T-helper 22 cell (primary cell): ENCODE data around the gene C21orf58.
"Not testable (repeated sequence)": the region's sequence is repeated elsewhere in the genome, so short reads cannot be mapped to it uniquely, and the experiment has no call there.

Experiments
- DNase-seq: peaks from one replicate; pipeline ENCODE4 v3.0.0-alpha.2; 2020; ENCODE audit warnings: low read depth

The C21orf58 gene

DNA sequence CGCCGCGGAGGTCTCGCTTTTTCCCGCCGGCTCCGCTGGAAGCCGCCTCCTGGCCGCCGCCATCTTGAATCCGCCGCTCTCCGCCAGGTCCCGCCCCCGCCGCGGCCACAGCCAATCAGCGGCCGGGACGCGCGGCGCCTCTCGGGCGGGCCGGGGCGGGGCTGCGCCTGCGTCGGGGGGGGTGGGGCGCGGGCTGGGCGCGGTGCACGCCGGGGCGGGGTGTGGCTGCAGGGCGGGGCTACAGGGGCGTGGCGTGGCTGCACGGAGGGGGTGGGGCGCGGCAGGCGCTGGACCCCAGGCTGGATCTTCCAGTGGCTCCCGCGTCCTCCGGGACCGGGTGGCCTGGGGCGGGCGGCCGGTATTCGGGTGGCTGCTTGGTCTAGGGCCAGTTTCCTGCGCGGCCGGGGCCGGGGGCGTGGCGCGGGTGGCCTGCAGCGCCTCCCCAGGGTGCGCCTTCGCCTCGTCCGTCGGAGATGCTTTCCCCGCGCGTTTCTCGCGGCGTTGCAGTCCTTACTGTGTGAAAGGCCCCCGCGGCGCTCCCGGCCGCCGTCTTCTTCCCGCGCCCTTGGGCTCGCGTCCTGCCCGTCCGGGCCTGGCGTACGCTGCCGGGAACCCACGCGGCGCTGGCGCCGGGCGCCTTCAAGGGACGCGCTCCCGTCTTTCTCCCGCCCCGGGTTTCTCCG is 861 bp upstream of the C21orf58 start:
- DNase-seq: peak; percentile 73

DNA sequence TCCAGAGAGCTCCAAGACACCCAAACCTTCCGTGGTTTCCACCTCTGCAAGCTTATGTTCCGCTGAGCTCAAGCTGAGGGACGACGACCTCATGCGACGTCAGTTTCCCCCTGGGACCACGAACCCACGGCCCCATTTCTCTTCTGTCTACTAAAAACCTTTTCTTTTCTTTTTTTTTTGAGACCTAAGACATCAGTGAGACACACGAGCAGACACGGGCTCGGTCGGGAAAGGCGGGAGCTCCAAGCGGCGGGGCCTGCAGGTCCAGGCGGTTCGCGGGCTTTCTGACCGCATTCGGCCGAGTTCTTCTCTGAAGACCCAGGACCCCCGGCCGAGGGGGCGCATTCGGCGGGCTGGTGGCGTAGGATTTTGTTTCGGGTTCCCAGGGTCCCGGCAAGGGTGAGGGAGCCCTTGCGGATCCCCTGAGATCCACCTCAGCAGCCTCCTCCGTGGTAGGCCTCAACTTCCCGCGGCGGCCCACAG is 402 bp downstream of the C21orf58 start:
- DNase-seq: no peak

GRCh38 chr21:46322351-46323226 is 1.1 kb downstream of the C21orf58 start:
- DNase-seq: no peak

- no peak for DNase-seq
Measured at GRCh38 chr21:46320331-46320801, 3.3 kb downstream of the C21orf58 start.

DNA sequence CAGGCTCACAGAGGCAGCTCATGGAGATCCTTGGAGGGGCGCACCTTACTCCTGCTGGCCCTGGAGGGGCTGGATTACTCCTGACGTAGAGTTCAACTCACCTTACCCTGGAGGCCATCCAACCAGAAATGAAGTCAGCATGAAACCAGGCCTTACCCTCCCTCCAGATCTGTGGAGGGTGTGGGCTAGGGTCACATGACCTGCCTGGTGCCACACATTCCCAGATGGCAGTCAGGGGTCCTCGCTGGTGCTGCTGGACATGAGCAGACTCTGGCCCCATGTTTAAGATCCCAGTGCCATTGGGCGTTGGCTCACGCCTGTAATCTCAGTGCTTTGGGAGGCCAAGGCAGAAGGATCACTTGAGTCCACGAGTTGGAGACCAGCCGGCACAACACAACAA is 4.5 kb downstream of the C21orf58 start:
- DNase-seq: no peak

DNA sequence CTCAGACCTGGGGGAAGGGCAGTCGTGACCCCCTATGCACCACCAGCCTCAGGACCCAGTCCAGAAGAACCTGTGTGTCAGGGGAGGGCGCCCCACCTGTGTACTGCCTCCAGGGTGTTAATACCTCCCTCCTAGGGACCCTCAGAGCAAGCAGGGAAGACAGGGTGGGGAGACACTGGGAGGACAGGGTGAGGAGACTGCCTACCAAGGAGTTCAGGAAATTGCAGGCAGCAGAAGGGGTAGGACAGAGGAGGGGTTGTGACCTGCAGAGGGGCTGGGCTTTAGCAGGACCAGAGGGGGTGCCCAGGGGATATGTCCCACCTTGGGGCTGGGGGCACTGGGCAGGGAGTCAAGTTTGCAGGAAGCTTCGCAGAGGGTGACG is 5.2 kb downstream of the C21orf58 start:
- DNase-seq: no peak

DNA sequence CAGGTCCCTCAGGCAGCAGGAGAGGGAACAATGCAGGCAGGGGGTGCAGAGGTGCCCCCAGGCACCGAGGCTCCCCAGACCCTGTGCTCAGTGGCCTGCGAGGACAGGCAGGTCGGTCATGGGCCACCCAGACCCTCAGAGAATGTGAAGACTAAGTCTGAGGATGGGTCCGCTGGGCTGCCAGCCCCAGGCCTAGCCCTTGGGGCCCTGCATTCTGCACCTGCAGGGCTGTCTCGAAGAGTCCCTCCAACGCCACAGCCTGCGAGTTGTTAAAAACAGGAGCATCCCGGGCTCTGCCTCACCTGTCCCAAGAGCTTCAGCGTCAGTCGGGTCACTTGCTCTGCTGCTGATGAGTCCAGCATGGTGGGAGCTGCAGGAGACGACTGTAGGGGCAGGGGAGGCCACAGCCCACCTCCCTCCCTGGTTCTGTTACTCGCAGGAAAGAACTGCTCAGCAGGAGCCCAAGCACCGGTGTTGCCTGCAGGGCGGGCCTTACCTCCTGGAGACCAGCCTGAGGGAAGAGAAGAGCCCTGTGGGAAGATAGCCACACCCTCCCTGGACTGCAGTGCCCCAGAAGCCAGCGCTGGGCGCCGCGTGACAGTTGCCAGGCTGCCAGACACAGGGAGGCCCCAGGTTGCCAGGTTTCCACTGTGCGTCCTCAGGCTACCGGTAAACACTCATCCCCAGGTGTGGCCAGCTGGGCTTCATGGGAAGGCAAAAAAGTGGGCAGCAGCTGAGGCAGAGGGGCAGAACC is 5.8 kb downstream of the C21orf58 start:
- no peak for DNase-seq

GRCh38 chr21:46316708-46317324 is 6.9 kb downstream of the C21orf58 start:
- no peak for DNase-seq

DNA sequence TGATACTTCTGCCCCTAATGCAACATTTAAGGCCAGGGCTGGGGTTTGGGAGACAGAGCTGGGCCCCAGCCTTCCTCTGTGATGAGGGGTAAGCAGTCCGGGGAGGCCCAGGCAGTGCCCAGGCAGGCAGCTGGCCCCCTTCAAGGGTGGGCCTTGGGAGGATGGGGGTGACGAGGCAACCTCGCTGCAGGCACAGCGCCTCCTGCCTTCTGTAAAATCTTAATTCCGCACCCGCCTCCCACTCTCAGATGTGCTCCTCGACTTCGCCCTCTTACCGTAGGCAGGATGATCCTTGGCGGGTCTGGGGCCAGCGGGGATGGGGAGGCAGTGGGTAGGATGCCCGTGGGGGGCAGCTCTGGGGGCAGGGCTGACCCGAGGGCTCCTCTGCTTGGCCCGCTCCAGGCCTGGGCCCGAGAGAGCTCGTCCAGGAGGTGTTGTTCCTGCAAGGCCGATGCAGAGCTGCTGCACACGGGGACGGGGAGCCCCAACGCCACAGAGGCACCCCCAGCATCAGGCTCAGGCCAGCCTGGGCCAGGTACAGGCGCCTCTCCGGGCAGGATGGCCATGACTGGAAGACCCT is 9.1 kb downstream of the C21orf58 start:
- no peak for DNase-seq

- DNase-seq: no peak
Measured at GRCh38 chr21:46312949-46313348, 10.7 kb downstream of the C21orf58 start.

DNA sequence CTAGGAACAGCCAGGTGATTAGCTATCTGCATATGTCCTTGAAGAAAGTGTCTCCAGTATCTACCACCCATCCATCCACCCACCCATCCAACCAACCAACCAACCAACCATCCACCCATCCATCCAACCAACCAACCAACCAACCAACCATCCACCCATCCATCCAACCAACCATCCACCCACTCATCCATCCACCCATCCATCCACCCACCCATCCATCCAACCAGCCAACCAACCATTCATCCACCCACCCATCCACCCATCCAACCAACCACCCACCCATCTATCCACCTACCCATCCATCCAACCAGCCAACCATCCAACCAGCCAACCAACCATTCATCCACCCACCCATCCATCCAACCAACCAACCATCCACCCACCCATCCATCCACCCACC is 12.1 kb downstream of the C21orf58 start:
- DNase-seq: no peak

DNA sequence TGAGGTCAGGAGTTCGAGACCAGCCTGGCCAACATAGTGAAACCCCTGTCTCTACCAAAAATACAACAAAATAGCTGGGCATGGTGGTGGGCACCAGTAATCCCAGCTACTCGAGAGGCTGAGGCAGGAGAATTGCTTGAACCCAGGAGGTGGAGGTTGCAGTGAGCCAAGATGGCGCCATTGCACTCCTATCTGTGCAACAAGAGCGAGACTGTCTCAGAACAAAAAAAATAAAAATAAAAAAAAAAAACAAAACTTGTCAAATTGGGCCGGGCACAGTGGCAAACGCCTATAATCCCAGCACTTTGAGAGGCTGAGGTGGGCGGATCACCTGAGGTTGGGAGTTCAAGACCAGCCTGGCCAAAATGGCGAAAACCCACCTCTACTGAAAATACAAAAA is 13.4 kb downstream of the C21orf58 start:
- DNase-seq: not testable (repeated sequence)

DNA sequence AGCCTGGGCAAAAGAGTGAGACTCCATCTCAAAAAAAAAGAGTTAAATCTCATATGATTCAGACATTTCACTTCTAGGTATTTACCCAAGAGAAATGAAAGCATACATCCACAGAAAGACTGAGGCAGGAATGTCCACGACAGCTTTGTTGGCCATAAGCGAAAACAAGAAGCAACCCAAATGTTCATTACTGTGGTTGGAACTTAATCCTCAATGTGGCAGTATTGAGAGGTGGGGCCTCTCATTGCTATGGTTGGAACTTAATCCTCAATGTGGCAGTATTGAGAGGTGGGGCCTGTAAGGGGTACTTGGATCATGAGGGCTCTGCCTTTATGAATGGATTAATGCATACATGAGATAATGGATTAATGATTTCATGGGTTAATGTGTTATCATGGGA is 15.2 kb downstream of the C21orf58 start:
- DNase-seq: no peak

GRCh38 chr21:46307625-46308024 is 16.0 kb downstream of the C21orf58 start:
- no peak for DNase-seq

GRCh38 chr21:46304955-46305354 is 18.7 kb downstream of the C21orf58 start:
- no peak for DNase-seq

DNA sequence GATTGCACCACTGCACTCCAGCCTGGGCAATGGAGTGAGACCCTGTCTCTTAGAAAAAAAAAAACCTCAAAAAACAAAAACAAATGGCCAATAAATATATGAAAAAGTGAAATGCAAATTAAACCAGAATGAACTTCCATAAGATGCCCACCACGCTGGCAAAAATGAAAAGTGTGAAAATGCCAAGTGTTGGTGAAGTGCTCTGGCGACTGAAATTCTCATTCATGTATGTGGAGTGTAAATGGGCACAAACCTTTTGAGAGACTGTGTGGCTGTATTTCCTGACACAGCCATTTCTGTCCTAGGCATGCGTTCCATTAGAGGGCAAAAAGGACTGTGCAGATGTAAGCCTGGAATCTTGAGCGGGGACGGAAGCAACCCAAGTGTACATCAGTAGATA is 19.2 kb downstream of the C21orf58 start:
- no peak for DNase-seq

- DNase-seq: no peak
Measured at GRCh38 chr21:46301759-46302158, 21.9 kb downstream of the C21orf58 start.

DNA sequence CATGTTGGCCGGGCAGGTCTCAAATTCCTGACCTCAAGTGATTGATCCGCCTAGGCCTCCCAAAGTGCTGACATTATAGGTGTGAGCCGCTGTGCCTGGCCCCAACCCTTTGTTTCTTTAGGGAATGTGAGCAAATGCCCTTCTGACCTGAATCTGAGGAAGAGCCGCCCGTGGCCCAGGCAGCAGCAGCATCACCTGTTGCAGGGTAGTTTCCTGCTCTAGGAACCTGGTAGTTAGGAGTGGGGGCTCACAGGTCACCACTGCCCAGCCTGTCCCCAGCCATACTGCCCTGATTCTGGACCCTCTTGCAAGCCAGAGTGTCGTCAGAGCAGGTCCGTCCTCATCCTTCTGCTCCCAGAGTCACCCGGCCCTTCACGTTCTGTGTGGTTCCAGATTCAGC is 24.5 kb downstream of the C21orf58 start:
- DNase-seq: no peak

DNA sequence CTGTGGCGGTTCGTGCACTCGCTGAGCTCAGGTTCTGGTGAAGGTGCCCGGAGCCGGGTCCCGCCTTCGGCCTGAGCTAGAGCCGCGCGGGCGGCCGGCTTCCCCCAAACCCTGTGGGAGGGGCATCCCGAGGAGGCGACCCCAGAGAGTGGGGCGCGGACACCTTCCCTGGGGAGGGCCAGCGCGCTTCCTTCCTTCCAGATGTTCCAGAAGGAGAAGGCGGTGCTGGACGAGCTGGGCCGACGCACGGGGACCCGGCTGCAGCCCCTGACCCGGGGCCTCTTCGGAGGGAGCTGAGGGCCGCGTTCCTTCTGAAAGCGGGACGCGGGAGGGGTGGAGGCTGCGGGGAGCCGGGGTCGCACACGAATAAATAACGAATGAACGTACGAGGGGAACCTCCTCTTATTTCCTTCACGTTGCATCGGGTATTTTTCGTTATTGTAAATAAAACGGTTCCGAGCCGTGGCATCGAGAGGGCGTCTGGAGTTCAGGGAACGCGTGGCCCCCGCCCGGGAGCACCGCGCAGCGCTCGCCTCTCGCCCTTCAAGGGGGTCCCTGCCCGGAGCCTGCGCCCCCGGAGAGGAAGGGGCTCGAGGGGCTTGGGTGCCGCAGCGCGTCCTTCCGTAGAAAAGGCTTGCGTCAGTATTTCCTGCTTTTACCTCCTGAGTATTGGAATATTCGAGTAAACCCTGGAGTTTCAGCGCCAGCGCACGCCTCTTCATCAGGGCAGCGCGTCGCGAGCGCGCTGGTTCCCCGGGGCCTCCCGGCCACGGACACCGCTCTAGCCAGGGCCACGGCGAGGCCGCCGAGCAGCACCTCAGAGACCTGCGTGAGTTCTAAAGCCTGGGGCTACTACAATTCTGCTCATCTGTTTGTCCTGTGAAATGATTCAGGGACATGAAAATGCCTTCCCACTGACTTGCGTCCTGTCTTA is 26.1 kb downstream of the C21orf58 start:
- DNase-seq: no peak

GRCh38 chr21:46295996-46296752 is 27.5 kb downstream of the C21orf58 start:
- no peak for DNase-seq
